ENCODE measurements around the gene ANXA11. TPM values are rescaled to one million over a fixed set of nuclear protein-coding genes. Genes with fewer than 3 reads are reported as not detected.

ANXA11 gene
- total and polyA plus RNA-seq, 2 of the 4 experiments (the other 2 are of a cell fraction) = 39.4 to 109 TPM

DNA sequence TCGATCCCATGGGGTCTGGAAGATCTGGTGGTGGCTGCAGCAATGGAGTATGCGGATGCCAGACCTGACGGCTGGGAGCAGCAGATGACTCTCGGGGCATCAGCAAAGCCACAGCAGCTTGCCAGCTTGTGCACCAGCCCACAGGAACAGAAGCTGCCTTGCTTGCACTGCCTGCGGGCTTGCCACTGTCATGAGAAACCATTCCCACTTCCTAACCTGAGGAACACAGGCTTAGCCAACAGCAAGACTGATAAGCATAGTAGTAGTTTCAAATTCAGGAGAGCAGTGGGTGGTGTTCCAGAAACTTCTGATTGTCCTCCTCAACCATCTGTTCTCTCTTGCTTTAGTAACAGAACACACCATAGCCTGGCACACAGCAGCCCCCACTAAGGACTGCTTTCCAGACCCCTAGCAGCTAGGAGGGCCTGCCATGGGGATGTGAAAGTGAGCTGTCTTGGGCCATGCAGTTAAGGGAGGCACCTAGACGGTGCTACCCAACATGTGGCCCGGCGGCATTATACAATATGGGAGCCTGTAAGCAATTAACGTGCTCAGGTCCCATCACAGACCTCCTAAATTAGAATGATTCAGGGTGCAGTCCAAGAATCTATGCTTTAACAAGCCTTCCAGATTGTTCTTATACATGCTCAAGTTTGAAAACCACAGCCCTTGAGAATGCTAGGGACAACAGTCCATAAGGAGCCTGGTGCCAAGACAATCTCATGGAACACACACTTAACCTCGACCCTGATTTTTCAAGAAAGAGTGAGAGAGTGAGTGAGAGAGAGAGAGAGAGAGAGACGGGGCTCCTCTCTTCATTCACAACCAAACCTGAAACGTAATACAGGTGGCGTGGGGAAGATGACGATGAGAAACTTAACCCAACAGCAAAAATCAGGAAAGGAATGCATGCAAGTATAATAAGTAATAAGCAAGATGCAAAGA, 7.1 kb downstream of the ANXA11 start:
- intact Hi-C loops (cut with micrococcal nuclease) (no loop called here), dilution Hi-C loops (cut with HindIII; ENCODE audit: low sequenced_read_pairs, unreplicated experiment) (no loop called here), in situ Hi-C loops (cut with MboI; ENCODE audit: low sequenced_read_pairs) (no loop called here)
- ChIA-PET POLR2A (ENCODE audit: unreplicated experiment) (no interaction called here), CTCF (no interaction called here)
- Histone ChIP-seq H2BK5ac (ENCODE audit: low read depth, low read length, poor library complexity, severe bottlenecking) (no peak overlapping the region), H2AK9ac (replicated peaks; ENCODE audit: low read depth, low read length, poor library complexity) (no peak overlapping the region), H3K18ac (ENCODE audit: low read depth, low read length) (no peak overlapping the region), H3K79me1 (ENCODE audit: low read depth in 1 of 2, low read length in 2 of 2) (peaks cover 9 to 79% of the 10 kb centered on the region in 2 experiments; a peak in 3 of 4 replicates), H4K20me1 (ENCODE audit: insufficient read depth, low read length) (peaks cover 94% of the 10 kb centered on the region), H2BK20ac (ENCODE audit: low read depth, low read length) (no peak overlapping the region), H3K27me3 (ENCODE audit: control insufficient read depth, insufficient read depth, low read length) (no peaks in the 10 kb centered on the region), H2BK15ac (ENCODE audit: low read depth, low read length) (no peak overlapping the region), H3K56ac (ENCODE audit: extremely low read depth, insufficient read depth, low read length) (no peak overlapping the region), H3K4me3 (ENCODE audit: insufficient read depth, low read depth, low read length) (no peak overlapping the region), H3K23ac (ENCODE audit: low read depth, low read length) (peak overlapping the region; percentile 24; the same call in 1 of the 2 replicates), H2AFZ (replicated peaks; ENCODE audit: low read length, poor library complexity) (no peak overlapping the region), H3K4me2 (ENCODE audit: low read depth, low read length) (no peak overlapping the region), H3K9me3 (ENCODE audit: control insufficient read depth, insufficient read depth, low read length) (no peaks in the 10 kb centered on the region), H3K4me1 (ENCODE audit: control insufficient read depth, insufficient read depth, low read length) (peaks cover 39% of the 10 kb centered on the region), H3K27ac (ENCODE audit: insufficient read depth, low read length) (no peak overlapping the region), H3K9ac (ENCODE audit: low read depth, low read length) (no peak overlapping the region), H4K5ac (ENCODE audit: low read depth, low read length) (no peak overlapping the region), H3K36me3 (ENCODE audit: control insufficient read depth, insufficient read depth, low read length) (peaks cover 9% of the 10 kb centered on the region; the same call in 1 of the 2 replicates), H3K14ac (replicated peaks; ENCODE audit: low read depth, low read length) (no peak overlapping the region), H4K91ac (ENCODE audit: insufficient read depth, low read depth, low read length) (no peak overlapping the region), H4K8ac (ENCODE audit: low read depth in 2 of 2, low read length in 2 of 2) (no peak overlapping the region), H3K9me1 (ENCODE audit: insufficient read depth, low read length) (peaks cover 47% of the 10 kb centered on the region), H3K4ac (ENCODE audit: low read depth, low read length) (no peak overlapping the region), H2AK5ac (ENCODE audit: low read depth, low read length) (no peak overlapping the region), H2BK120ac (ENCODE audit: low read depth, low read length) (no peak overlapping the region)
- ATAC-seq (ENCODE audit: low read depth) (no peak), DNase-seq (no peak)
- 80% methylated on average over 1 of the region's 14 CpGs; no CpG with 5 or more reads in 1 of the 2 experiments for WGBS, 2 experiments (ENCODE audit: extremely low coverage in 2 of 2, insufficient read length in 1 of 2)
- BruUV-seq (replicated peaks) = no TSS peak
- TF ChIP-seq NFE2L2 (IDR thresholded peaks at IDR 0.05; ENCODE audit: low read depth, low read length) (no peak), CHD1 (IDR thresholded peaks at IDR 0.05; ENCODE audit: low read depth, low read length) (no peak), RAD21 (IDR thresholded peaks at IDR 0.05; ENCODE audit: low read length) (no peak), RFX5 (IDR thresholded peaks at IDR 0.05; ENCODE audit: low read depth, low read length) (no peak)
